HG02870 (cell line): Measurements from ENCODE around the gene PGRMC2.
"Not testable (repeated sequence)": the region's sequence is repeated elsewhere in the genome, so short reads cannot be mapped to it uniquely, and the experiment has no call there.

ENCODE experiments used
- ATAC-seq: cut with Tn5 transposase; IDR thresholded peaks from one replicate; pipeline ENCODE4 v1.9.1; 2021; ENCODE audit warnings: mild to moderate bottlenecking, moderate library complexity; ENCODE audit not compliant: unreplicated experiment

Gene PGRMC2

DNA sequence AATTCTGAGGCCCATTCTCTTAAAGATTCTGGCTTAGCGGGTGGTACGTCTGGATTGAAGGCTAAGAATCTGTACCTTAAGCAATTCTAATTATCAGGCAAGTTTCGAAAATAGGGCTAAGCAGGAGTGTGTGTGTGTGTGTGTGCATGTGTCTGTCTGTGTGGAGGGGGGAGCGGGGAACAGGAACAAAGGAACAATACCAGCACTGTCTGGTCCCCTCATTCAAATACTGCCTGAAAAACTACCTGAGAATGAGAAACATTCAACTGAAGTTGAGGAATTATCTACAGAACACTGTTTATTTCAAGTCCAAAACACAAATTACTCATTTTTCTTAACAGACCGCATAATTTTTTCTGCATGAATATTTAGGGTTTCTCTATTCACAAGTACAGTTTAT lies 18.6 kb downstream of the PGRMC2 start:
- ATAC-seq: no peak

DNA sequence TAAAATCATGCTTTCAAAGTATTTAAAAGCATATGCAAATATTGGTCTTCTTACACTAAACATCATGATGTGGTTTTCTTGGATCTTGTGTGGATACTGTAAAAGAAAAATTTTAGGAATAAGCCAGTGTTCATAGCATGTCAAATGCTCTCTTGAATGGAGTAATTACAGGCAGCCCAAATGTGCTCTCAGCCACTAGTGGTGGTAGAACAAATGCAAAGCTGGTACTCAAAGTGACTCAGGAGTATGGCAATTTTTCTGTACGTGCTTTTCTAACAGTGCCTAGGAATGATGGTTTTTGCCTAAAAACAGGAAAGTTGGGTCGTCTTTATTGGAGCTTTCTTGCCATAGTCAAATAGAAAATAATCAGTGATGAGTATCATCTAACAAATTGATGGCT lies 19.9 kb downstream of the PGRMC2 start:
- ATAC-seq: no peak

DNA sequence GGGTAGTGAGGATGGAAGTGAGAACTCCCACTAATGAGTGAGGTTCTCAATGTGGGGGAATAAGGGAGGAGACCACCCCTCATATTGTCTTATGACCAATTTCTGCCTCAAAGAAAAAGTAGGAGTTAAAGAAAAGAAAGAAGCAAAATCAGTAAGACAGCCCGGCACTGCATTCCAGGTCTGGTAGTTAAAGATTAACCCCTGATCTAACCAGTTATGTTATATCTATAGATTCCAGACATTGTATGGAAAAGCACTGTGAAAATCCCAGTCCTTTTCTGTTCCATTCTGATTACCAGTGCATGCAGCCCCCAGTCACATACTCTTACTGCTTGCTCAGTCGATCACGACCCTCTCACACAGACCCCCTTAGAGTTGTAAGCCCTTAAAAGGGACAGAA lies 20.4 kb downstream of the PGRMC2 start:
- not testable (repeated sequence) for ATAC-seq

DNA sequence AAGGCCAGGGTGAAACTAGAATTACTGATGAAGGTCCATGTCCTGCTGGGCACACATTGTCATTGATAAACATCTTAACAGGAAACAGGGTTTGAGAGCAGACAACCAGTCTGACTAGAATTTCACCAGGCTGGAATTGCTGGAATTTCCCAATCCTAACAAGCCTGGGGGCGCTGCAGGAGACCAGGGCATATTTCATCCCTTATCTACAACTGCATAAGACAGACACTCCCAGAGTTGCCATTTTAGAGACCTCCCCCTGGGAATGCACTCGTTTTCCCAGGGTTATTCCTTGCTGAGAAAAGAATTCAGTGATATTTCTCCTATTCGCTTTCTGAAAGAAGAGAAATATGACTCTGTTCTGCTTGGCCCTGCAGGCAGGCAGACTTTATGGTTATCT lies 22.1 kb downstream of the PGRMC2 start:
- not testable (repeated sequence) for ATAC-seq

DNA sequence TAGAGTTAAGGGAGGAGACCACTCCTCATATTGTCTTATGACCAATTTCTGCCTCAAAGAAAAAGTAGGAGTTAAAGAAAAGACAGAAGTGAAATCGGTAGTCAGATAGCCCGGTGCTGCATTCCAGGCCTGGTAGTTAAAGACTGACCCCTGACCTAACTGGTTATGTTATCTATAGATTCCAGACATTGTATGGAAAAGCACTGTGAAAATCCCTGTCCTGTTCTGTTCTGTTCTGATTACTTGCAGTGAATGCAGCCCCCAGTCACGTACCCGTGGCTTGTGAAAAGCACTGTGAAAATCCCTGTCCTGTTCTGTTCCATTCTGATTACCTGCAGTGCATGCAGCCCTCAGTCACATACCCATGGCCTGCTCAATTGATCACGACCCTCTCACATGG lies 27.7 kb downstream of the PGRMC2 start:
- not testable (repeated sequence) for ATAC-seq

DNA sequence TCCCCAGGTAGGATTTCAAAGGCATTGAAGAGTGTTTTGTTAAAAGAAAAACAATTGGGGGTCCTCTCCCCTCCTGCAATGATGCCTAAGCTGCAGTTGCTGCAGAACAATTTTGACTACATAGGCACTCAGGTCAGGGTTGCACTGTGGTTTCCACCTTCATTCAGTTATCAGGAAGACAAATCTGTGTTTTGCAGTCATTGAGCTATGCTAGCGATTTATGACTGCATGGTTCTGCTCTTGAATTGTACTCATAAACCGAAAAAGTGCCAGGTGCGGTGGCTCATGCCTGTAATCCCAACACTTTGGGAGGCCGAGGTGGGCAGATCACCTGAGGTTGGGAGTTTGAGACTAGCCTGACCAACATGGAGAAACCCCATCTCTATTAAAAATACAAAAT lies 29.4 kb downstream of the PGRMC2 start:
- ATAC-seq: not testable (repeated sequence)

DNA sequence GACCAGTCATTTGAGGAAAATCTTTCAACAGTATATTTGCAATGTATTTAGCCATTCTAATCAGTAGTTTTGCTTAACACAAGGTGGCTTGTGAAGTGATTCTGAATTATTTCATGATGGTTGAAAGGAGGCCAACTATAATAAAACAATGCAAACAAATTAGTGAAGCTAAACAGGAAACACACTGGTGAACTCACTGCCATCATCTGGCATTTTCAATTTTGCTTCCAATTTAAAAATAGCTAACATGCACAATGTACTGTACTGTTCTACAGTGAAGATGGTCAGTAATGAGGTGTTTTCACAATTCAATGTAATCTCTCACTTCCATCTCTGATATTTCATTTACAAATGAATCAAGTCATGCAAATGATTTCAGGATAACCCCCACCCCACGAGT lies 31.1 kb downstream of the PGRMC2 start:
- no peak for ATAC-seq

DNA sequence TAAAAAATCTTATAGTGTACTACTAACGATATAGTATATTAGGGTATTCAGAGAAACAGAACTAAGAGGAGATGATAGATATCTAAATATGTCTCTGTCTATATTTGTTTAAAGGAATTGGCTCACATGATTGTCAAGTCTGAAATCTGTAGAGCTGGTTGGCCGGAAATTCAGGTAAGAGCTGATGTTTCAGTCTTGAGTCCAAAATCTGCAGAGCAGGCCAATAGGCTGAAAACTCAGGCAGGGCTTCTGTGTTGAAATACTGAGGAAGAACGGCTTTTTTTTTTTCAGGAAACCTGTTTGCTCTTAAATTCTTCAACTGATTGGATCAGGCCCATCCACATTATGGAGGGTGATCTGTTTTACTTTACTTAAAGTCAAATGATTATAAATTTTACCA lies 31.7 kb downstream of the PGRMC2 start:
- no peak for ATAC-seq

DNA sequence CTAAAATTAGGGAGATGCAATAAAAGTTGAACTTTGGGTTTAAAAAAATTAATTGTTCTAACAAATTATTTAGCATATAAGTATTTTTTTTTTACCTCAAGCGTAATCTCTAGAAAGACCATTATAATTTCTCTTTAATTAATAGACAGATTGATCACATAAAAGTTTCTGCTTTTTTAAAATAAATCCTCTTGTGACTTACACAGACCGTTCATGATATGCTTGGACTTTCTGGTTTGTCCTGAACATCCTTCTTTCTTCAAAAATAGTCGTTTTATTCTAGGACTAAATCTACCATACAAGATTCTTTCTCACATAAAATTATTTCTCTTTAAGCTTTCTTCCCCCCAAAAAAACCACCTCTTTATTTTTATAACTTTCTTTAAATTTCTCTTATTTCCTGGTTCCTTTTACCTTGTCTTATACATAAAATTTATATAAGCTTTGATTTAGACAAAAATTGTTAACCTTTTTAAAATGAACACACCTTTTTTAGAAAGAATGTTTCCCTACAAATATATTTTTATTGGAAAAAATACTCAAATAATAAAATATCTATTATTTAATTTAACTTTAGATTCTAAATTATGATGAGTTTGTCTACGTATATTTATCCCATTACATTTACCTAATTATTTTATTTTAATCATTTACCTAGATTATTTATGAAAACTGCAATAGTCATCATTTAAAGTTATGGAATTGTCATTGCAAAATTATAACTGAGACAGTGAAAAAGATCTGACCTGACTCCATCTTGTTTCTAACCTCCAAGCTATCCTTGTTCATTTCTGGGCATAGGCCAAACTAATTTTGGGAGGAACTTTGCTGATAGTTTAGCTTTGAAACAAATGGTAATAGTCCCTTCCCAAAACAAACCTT lies 37.6 kb downstream of the PGRMC2 start:
- no peak for ATAC-seq

DNA sequence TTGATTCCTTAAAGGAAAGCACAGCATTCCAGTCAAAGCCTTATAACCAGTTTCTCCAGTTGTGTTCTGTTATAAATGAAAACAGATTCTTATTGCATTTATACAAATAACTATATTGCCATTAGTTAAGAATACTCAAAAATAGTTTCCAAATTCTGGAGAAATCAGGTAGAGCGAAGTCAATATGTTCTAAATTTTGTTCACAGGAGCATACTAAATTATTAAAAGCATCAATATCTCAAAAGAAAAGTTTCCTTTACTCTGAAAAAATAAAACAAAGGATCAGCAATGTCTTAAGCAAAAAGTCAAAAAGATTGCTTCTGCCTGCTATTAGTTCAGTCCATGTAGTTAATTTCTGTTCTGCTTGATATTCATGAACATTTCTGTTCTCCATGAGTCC lies 39.7 kb downstream of the PGRMC2 start:
- ATAC-seq: no peak

DNA sequence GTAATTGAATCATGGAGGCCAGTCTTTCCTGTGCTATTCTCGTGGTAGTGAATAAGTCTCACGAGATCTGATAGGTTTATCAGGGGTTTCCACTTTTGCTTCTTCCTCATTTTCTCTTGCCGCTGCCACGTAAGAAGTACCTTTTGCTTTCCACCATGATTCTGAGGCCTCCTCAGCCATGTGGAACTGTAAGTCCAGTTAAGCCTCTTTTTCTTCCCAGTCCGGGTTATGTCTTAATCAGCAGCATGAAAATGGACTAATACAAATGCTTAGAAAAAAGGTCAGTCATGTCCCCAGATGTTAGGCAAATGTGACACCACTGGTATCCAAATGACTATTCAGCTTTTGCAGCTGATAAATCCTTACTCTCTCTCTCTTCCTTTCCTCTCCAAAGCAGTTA lies 42.2 kb downstream of the PGRMC2 start:
- ATAC-seq: not testable (repeated sequence)

DNA sequence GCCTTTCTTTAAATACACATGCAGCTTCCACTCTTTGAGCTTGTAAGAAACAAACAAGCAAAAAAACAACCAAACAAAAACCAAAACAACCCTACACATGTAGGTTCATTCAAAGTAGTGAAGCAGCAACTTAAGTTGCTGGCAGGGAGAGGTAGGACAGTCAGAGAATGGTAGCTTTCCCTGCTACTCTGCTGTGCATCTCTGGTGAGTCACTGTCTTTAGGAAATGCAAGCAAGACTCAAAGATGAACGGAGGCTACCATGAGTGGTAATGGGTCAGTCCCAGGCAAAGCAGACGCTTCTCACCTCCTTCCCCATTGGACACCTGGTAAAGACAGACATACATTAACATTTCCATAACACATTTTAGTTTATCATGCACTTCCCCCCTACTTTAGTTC lies 43.2 kb downstream of the PGRMC2 start:
- no peak for ATAC-seq

DNA sequence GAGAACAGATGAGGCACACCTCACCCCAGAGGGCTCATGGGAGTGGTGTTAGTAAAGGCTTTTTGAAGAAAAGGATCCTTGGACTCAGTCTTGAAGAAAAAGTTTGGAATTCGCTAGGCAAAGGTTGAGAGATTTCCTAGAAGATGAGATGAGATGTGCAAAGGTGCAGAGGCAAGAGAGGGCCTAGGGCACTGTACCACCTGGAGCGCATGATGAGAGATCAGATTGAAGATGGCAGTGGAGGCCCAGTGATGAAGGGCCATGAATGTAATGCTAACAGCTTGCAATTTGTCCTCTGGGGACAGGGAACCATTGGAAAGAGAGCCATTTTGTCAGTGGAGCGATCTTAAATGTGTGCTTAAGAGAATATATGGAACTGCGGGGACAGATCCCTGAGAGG lies 45.0 kb downstream of the PGRMC2 start:
- no peak for ATAC-seq

DNA sequence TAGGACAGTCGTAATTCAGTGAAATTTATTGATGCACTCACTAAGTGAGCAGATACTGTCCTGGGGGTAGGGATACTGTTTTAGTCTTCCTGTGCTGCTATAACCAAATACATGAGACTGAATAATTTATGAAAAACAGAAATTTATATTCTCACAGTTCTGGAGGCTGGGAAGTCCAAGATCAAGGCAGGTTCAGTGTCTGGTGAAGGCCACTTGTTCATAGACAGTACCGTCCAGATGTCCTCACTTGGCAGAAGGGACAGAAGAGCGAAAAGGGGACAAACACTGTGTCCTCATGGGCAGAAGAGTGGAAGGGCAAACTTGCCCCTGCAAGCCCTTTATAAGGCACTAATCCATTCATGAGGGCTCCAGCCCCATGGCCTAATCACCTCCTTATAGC lies 45.6 kb downstream of the PGRMC2 start:
- no peak for ATAC-seq

DNA sequence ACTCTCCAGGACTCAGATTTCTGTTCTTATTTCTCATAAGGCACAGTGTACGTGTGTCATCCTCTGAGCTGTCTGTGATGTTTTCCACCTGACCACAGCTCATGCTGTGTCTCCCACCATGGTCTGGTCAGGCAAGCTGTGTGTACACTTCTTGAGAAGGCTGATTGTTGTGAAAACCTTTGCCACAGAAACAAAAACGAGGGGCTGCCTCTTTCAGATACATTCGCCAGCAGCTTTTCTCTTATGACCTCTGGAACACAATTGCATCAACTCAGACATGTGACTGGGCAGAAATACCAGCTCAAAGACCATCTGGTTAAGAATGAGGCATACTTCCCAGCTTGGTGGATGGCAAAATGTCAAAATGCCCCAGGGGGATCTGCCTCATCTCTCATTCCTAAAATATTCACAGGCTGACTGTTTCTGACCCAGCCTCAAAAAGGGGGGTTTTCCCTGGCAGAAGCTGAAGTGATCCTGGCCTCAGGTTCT lies 46.1 kb downstream of the PGRMC2 start:
- ATAC-seq: peak; percentile 47

DNA sequence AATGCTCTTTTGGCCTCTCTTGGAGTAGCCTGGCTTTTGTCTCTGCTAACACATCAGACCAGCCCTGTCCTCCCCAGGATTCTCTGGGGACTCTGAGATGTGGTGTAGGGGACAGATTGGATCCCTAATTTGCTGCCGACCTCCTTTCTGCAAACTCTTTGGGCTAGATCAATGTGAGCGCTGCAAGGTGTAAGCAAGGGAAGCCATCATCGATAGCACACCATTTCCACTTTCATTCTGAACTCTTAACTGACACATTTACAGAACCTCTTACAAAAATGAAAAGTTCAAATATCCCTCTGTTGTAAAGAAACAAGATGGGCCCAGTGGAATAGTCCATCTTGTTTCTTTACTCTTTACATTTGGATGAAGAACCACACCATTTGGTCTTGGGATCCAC lies 46.6 kb downstream of the PGRMC2 start:
- ATAC-seq: peak; percentile 22

DNA sequence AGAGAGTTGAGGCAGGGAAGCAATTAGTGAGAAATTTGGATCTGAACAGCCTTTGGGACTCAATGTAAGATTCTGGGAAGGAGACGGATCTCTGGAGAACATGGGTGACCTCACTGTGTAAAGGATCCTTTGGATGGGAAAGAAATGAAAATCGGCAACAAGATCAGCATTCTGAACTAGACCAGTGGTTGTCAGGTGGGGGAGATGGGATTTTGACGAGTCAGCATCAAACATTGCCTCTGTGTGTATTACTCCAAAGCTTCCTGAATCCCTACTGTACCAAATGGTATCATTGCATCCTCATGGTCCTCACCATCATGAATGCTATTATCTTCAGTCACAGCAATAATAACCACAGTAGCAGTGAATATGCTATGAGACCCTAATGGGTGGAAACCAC lies 52.8 kb downstream of the PGRMC2 start:
- no peak for ATAC-seq

DNA sequence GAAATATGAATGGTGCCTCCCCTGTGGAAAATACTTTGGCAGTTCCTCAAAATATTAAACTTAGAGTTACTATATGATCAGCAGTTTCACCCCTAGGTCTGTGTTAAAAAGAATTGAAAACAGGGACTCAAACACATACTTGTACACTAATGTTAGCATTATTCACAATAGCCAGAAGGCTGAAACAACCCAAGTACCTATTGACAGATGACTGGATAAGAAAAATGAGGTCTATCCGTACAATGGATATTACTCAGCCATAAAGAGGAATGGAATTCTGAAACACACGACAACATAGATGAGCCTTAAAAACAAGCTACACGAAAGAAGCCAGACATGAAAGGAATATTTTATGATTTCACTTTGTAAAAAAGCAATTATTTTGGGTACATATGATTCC lies 54.9 kb downstream of the PGRMC2 start:
- ATAC-seq: no peak

DNA sequence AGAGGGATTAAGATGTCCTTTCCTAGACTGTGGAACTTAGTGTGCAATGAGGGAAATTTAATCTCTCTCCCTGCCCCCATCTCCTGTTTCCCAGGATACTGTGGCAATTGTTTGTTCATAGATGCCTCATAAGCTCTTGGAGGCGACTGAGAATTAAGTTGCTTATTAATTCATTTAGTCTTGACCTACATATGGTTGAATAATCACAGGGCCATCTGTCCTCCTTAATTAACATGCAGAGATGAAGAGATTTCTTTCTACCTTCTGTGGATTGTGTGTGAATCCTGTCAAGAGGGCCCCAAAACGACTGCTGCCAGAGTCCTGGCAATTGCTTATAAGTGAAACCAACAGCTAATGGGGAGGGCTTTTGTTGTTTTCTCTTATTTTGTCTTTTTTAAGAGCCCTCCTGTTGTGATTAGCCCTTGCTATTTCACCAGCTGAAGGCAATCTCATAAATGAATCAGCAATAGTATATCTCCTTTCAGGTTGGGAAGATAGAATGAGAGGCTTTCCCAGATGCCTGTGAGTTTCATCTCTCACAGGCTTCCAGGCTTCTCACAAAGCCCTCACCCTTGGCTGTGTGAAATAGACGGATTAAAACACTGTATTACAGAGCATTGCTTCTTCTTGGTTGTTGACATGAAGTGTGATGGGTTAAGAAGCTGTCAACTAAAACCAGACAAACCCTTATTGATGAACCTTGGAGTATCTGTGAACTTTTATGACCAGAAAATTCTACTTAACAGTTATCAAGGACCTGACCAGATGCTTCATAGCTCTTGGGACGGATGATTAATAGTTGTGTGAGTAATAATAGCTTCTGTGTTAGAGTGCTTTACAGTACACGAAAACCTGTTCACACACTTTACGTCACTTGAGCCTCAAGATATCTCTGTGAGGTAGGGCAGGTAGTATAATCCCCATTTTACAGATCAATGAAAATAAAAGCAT lies 58.5 kb downstream of the PGRMC2 start:
- ATAC-seq: no peak

DNA sequence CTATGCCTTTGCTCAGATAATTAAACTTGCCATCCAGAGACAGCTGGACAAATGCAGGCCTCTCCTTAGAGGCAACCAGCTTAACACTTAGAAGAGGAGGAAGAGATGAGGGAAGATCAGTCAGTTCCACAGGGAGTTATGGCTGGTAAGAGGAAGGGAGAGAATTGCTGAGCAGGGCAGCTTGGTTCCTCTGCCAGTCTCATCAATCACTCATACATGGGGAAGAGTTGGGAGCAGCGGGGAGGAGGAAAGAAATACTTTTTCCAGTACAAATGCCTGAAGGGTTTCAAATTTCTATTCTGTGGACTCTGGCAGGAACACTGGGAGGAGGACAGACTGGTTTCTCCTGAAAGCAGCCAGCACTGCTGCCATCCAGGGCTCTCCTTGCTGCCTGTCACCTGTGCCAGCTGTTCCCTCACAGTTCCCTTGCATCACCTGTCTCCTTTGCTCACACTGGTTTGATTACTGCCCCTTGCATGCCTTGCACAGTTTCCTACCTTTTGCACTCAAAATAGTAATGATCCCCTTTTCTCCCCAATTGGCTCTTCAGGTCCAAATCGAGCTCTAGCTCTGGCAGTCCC lies 59.5 kb downstream of the PGRMC2 start:
- ATAC-seq: no peak

DNA sequence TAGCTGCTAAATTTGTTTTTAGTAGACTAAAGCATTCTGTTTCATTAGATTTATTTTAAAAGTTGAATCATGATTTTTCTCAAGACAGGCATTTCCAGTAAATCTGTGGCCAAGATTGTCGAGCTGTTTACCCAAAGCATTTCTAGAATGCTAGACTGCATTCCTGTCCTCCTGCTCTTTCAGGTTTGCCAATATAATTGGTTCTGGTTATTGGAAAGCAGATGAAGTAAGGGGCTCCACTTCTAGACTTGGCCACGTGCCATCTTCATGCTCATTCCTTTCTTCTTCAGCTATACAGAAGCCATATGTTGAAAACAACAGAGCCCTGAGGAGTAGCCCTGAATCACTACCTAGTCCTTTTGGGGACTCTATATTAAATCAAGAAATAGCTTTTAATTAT lies 62.5 kb downstream of the PGRMC2 start:
- ATAC-seq: no peak
